B cell (primary cell): ENCODE results near the gene ALDH9A1. TPM values are rescaled to one million over a fixed set of nuclear protein-coding genes. Genes with fewer than 3 reads are reported as not detected.

Experiments
- ATAC-seq: fragments of 200-7000 bp; cut with Tn5 transposase; one replicate; pipeline ENCODE4 v1.10.0; 2021; ENCODE audit warnings: low read depth, mild to moderate bottlenecking, moderate number of reproducible peaks, moderate library complexity
- CTCF ChIA-PET: fragments of 350-600 bp; sonication (Branson Sonifier 250); formaldehyde crosslinking; loops from one replicate; lab custom pipeline; 2021; ENCODE audit warnings: antibody characterized with exemption, inconsistent platforms; lab: Charles Lee
- POLR2A ChIA-PET: fragments of 350-600 bp; sonication (Branson Sonifier 250); formaldehyde crosslinking; loops from one replicate; lab custom pipeline; 2021; ENCODE audit warnings: antibody characterized with exemption; lab: Charles Lee
- DNase-seq: peaks from one replicate; pipeline ENCODE4 v3.0.0; 2013
- H2AFZ ChIP-seq: 2 replicates; pipeline ENCODE4 v1.6.1; 2012; ENCODE audit warnings: mild to moderate bottlenecking, low read depth, low read length; ENCODE audit not compliant: insufficient read depth, poor library complexity, severe bottlenecking
- H3K27ac ChIP-seq, 2 donors: 1 replicate in 1 of 2; 2 replicates in 1 of 2; pipeline ENCODE4 v1.5.1; 2012 to 2013; ENCODE audit warnings: low read length in 2 of 2, mild to moderate bottlenecking in 2 of 2, moderate library complexity in 1 of 2
- H3K27me3 ChIP-seq, 4 experiments: fragments of 200-600 bp in 1 of 4; sonication (generic) in 1 of 4; replicated peaks in 1 of 4; 1 replicate in 2 of 4; 2 replicates in 2 of 4; pipeline versions ENCODE4 v1.6.1 to v1.7.0; 2013 to 2016; ENCODE audit warnings: low read length in 3 of 4, mild to moderate bottlenecking in 2 of 4, mixed read lengths in 1 of 4, moderate library complexity in 1 of 4; ENCODE audit not compliant: insufficient read depth in 4 of 4, control insufficient read depth in 3 of 4; ENCODE audit errors: control extremely low read depth in 1 of 4
- H3K36me3 ChIP-seq, 2 experiments: replicated peaks in 1 of 2; 1 replicate in 1 of 2; 2 replicates in 1 of 2; pipeline versions ENCODE4 v1.6.1 to v1.7.1; 2013; ENCODE audit warnings: low read length in 1 of 2; ENCODE audit not compliant: insufficient read depth in 2 of 2, control insufficient read depth in 1 of 2; ENCODE audit errors: control extremely low read depth in 1 of 2, extremely low read depth in 1 of 2
- H3K4me1 ChIP-seq, 2 donors: fragments of 200-600 bp in 1 of 2; sonication (generic) in 1 of 2; 1 replicate in 1 of 2; 2 replicates in 1 of 2; pipeline versions ENCODE4 v1.5.1 to v1.6.1; 2013 to 2017; ENCODE audit warnings: low read length in 2 of 2; ENCODE audit not compliant: control insufficient read depth in 2 of 2, insufficient read depth in 2 of 2
- H3K4me2 ChIP-seq: replicated peaks from 2 replicates; pipeline ENCODE3; 2012; ENCODE audit warnings: mild to moderate bottlenecking, low read depth, low read length; ENCODE audit not compliant: poor library complexity, severe bottlenecking
- H3K4me3 ChIP-seq, 5 experiments: fragments of 200-600 bp in 1 of 5; sonication (generic) in 1 of 5; 1 replicate in 3 of 5; 2 replicates in 2 of 5; pipeline versions ENCODE4 v1.5.1 to v1.7.0; 2011 to 2016; ENCODE audit warnings: low read length in 4 of 5, mild to moderate bottlenecking in 4 of 5, low read depth in 2 of 5, control low read depth in 1 of 5, moderate library complexity in 1 of 5; ENCODE audit not compliant: insufficient read depth in 1 of 5; ENCODE audit errors: control extremely low read depth in 1 of 5, extremely low read depth in 1 of 5
- H3K79me2 ChIP-seq: fragments of 200-600 bp; sonication (generic); one replicate; pipeline ENCODE4 v1.6.0; 2016; ENCODE audit warnings: low read length; ENCODE audit not compliant: control insufficient read depth, insufficient read depth
- H3K9ac ChIP-seq: fragments of 200-600 bp; sonication (generic); 2 replicates; pipeline ENCODE4 v1.6.1; 2017; ENCODE audit warnings: mild to moderate bottlenecking, low read length, moderate library complexity
- H3K9me3 ChIP-seq, 3 donors: one replicate each; pipeline versions ENCODE4 v1.6.1 to v1.7.1; 2013; ENCODE audit warnings: low read length in 2 of 3; ENCODE audit not compliant: control insufficient read depth in 2 of 3, insufficient read depth in 1 of 3; ENCODE audit errors: control extremely low read depth in 1 of 3
- H4K20me1 ChIP-seq: 2 replicates; pipeline ENCODE4 v1.6.0; 2012; ENCODE audit warnings: mild to moderate bottlenecking, low read length; ENCODE audit not compliant: insufficient read depth, control insufficient read depth, poor library complexity, severe bottlenecking
- H3K27ac Mint-ChIP-seq: one replicate; pipeline ENCODE4 v1.8.0; 2021; ENCODE audit warnings: mixed read lengths
- H3K27me3 Mint-ChIP-seq: one replicate; pipeline ENCODE4 v1.8.0; 2021; ENCODE audit warnings: mixed read lengths
- H3K4me1 Mint-ChIP-seq: one replicate; pipeline ENCODE4 v1.8.0; 2021; ENCODE audit warnings: mixed read lengths
- H3K4me3 Mint-ChIP-seq: one replicate; pipeline ENCODE4 v1.8.0; 2021; ENCODE audit warnings: mixed read lengths
- H3K9me3 Mint-ChIP-seq: one replicate; pipeline ENCODE4 v1.8.0; 2022; ENCODE audit warnings: mixed read lengths; ENCODE audit not compliant: insufficient read depth
- CTCF ChIP-seq: fragments of 200-600 bp; IDR thresholded peaks from one replicate; pipeline ENCODE4 v1.8.0; 2022; ENCODE audit warnings: antibody characterized with exemption, mild to moderate bottlenecking
- EZH2 ChIP-seq: IDR thresholded peaks from 2 replicates; pipeline ENCODE4 v1.6.1; 2012; ENCODE audit warnings: borderline replicate concordance, low read depth, mild to moderate bottlenecking, moderate library complexity, low read length; ENCODE audit not compliant: insufficient read depth, poor library complexity, severe bottlenecking
- WGBS: methylation state at CpG from one replicate; pipeline ENCODE4 v1.1.5; 2013; ENCODE audit warnings: missing lambda C conversion rate; ENCODE audit not compliant: insufficient coverage; 5-methylcytosine and 5-hydroxymethylcytosine counted together
- intact Hi-C: fragments of 100-400 bp; cut with micrococcal nuclease; formaldehyde crosslinking; loops from one replicate; pipeline ENCODE4 v1.10.0; 2022
- polyA plus RNA-seq: library from polyadenylated mRNA; depleted of rRNA; stranded (reverse); fragments of >200 nt; gene quantifications from 2 replicates; pipeline ENCODE4 v1.2.3, GENCODE V29; 2012
- total RNA-seq, 2 donors: library from RNA; stranded (reverse); fragments of 120-200 nt in 1 of 2; gene quantifications; 1 replicate in 1 of 2; 2 replicates in 1 of 2; pipeline versions ENCODE4 v1.2.3 to v1.2.4, GENCODE V29; 2013 to 2022

Gene ALDH9A1
- total and polyA plus RNA-seq, 2 donors (not counting 1 experiment from before 2014, with no cell fraction given) = 23.5 to 37.5 TPM

DNA sequence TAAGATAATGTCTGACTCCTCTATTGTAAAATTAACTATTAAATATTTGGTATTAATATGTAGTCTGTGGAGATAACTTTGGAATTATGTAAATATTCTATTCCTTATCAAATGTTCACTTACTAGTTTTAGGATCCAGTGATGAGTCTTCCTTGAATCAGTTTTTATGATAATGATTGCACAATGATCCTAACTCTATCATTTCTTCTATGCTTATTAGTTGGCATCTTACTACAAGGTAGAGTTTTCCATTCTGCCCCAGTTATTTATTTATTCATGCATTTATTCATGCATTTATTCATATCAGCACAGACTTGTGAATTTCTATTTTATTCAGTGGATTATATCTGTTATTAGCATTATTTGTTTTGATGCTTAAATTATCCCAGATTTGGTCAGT, 74.7 kb downstream of the ALDH9A1 start:
- H3K27me3 Mint-ChIP-seq = peaks cover 28% of the 10 kb centered on the region
- Histone ChIP-seq H3K9me3 (no peaks in the 10 kb centered on the region), H2AFZ (no peak overlapping the region), H3K79me2 (no peaks in the 10 kb centered on the region), H3K4me1 (no peaks in the 10 kb centered on the region), H3K9ac (no peak overlapping the region), H3K27ac (no peak overlapping the region), H3K36me3 (no peaks in the 10 kb centered on the region), H3K4me2 (no peak overlapping the region), H3K27me3 (peaks cover 0 to 6% (median 0%) of the 10 kb centered on the region in 4 experiments), H4K20me1 (no peaks in the 10 kb centered on the region), H3K4me3 (no peak overlapping the region)
- POLR2A ChIA-PET = no interaction called here
- H3K9me3 Mint-ChIP-seq = no peaks in the 10 kb centered on the region
- TF ChIP-seq EZH2 = no peak
- TF ChIP-seq CTCF = no peak
- H3K4me1 Mint-ChIP-seq = no peaks in the 10 kb centered on the region
- CTCF ChIA-PET = no interaction called here
- no peak overlapping the region for H3K27ac Mint-ChIP-seq
- no peak for DNase-seq
- no peak overlapping the region for H3K4me3 Mint-ChIP-seq
- intact Hi-C loops = no loop called here
- no peak for ATAC-seq

DNA sequence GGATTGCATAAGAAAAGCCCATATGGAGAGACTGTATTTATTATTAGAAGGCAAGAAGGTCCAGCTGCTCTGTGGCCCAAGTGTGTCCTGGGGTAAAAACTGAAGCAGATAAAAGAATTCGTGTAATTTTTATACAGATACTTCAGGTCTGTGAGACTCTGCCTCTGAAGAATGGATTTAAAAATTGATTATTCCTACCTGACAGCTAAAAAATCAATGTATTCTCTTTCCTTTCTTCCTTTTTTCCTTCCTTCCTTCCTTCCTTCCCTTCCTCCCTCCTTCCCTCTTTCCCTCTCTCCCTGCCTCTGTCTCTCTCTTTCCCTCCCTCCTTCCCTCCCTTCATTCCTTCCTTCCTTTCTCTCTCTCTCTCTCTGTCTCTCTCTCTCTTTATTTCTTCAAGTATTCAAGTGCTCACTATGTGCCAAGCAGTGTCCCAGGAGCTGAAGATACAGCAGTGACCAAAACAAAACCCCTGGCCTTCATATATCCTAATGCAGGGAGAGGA, 78.7 kb downstream of the ALDH9A1 start:
- 80% methylated on average over 1 of the region's 1 CpG for whole genome bisulfite sequencing
- no peak overlapping the region for H3K4me3 Mint-ChIP-seq
- intact Hi-C loops = no loop called here
- ChIA-PET POLR2A (no interaction called here), CTCF (interaction anchor here (0.6 kb wide), 1 partner anchor 10 kb away, joined by 4 read pairs; no protein-coding TSS in a partner anchor)
- peaks cover 48% of the 10 kb centered on the region for H3K27me3 Mint-ChIP-seq
- H3K9me3 Mint-ChIP-seq = no peaks in the 10 kb centered on the region
- TF ChIP-seq EZH2 (no peak), CTCF (no peak)
- Histone ChIP-seq H3K9ac (no peak overlapping the region), H3K4me3 (no peak overlapping the region), H3K27me3 (peaks cover 0 to 14% (median 4%) of the 10 kb centered on the region in 4 experiments), H3K79me2 (no peaks in the 10 kb centered on the region), H3K9me3 (no peaks in the 10 kb centered on the region), H3K4me1 (no peaks in the 10 kb centered on the region), H3K4me2 (no peak overlapping the region), H3K27ac (no peak overlapping the region), H4K20me1 (no peaks in the 10 kb centered on the region), H2AFZ (no peak overlapping the region), H3K36me3 (no peaks in the 10 kb centered on the region)
- H3K4me1 Mint-ChIP-seq = no peaks in the 10 kb centered on the region
- no peak for ATAC-seq
- H3K27ac Mint-ChIP-seq = no peak overlapping the region
- DNase-seq = no peak
